IPS DF 4.7 (cell line): ENCODE results near the gene RNF39.
"Not testable (repeated sequence)": the region's sequence is repeated elsewhere in the genome, so short reads cannot be mapped to it uniquely, and the experiment has no call there.

ENCODE experiments used
- DNase-seq: peaks from one replicate; pipeline ENCODE4 v3.0.0-alpha.2; 2013; ENCODE audit warnings: low spot score; ENCODE audit errors: extremely low read depth

Gene RNF39

GRCh38 chr6:30061858-30062458, 13.6 kb downstream of the RNF39 start:
- DNase-seq: no peak

DNA sequence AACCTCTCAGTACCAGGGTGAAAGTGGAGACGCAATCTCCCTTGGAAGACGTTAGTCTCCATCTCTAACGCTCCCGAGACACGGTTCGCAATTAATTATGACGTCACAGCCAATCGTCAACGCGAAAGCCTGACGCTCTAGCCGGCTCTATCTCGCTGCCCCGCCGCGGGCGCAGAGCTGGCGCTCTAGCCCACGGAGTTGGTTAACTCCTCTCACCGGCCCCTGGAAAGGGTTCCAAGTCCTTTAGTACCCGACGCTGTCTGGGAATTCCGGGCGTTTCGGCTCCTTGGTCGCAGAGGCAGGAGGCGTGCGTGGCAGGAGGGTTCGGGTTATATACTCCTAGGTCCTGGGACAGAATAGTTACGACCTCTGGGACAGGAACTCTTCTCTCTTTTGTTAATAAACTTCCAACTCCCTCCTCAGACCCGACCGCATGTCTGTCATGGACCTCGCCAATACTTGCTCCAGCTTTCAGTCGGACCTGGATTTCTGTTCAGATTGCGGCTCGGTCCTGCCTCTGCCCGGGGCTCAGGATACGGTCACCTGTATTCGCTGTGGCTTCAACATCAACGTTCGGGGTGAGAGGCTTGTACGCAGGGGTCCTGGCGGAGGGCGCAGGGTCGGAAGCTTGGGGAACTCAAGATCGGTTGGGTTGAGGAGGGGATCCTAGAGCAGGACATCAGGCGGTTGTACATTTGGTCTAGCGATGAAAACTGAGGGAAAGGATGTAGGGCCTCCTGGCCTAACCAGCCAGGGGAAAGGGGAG, 14.3 kb downstream of the RNF39 start, which contains the start of gene POLR1H:
TSS of gene POLR1H (plus strand) at position 174 of the 766 bp plus-strand sequence. CDS start at position 434, 260 bp downstream.
- DNase-seq: no peak

- no peak for DNase-seq
These were observed 14.9 kb downstream of the RNF39 start for GRCh38 chr6:30060606-30061091.

GRCh38 chr6:30055513-30055912, 20.1 kb downstream of the RNF39 start:
- no peak for DNase-seq

- no peak for DNase-seq
These were observed 21.9 kb downstream of the RNF39 start for GRCh38 chr6:30053682-30054081.

DNA sequence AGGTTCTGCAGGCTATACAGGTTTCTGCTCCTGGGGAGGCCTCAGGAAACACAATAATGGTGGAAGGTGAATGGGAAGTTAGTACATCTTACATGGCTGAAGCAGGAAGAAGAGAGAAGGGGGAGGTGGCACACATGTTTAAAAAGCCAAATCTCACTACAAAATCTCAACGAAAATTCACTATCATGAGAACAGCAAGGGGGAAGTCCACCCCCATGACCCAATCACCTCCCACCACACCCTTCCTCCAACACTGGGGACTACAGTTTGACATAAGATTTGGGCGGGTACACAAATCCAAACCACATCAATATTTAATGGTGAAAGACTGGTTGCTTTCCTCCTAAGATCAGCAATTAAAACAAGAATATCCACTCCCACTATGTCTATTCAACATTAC, 28.3 kb downstream of the RNF39 start:
- DNase-seq: no peak

GRCh38 chr6:30044630-30045029, 30.9 kb downstream of the RNF39 start:
- no peak for DNase-seq

DNA sequence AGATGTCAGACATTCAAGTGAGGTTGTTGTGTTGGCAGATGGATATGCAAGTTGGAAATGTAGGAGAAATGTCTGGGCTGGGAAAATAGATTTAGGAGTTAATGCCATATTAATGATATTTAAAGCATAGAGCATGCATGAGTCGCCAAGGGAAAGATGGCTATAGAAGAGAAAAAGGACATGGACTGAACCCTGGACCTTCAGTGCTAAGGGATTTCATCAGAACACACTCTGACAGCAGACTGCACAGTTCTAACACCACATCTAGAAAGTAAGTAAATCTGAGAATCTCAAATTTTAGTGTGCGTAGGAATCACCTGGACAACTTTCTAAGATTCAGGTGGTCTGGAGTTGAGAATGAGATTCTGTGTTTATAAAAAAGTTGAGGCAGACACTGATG, 31.8 kb downstream of the RNF39 start:
- no peak for DNase-seq

- no peak for DNase-seq
These were observed 32.7 kb downstream of the RNF39 start for GRCh38 chr6:30042914-30043313.

DNA sequence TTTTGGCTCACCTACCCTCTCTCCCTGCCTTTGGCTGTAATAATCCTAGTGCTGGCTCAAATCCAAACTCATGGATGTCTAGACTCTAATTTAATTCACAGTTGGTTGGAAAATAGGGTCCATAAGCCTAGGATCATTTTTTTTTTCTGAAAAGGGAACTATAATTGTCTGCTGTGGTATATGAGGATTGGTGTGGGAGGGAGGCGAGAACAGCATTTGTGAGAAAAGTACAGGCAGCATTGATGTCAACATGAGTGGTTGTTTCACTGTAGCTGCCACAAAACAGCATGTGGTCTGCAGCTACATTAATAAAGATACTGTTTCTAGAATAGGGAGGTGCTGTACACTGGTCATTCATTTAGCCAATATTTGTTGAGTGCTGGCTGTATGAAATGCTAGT, 33.1 kb downstream of the RNF39 start:
- DNase-seq: no peak

- DNase-seq: no peak
These were observed 33.7 kb downstream of the RNF39 start for GRCh38 chr6:30041821-30042220.

DNA sequence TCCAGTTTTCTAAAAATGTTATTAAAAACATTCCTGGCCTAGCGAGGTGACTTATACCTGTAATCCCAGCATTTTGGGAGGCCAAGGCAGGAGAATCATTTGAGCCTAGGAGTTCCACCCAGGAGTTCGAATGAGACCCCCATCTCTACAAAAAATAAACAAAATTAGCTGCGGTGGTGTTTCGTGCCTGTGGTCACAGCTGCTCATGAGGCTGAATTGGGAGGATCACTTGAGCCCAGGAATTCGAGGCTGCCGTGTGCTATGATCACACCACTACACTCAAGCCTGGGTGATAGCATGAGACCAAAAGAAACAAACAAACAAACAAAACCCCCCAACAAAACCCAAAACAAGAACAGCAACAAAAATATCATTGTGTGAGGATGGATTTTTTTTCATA, 34.3 kb downstream of the RNF39 start:
- DNase-seq: no peak

GRCh38 chr6:30037182-30037788, 38.3 kb downstream of the RNF39 start:
- DNase-seq: no peak

GRCh38 chr6:30035784-30036183, 39.8 kb downstream of the RNF39 start:
- no peak for DNase-seq

- not testable (repeated sequence) for DNase-seq
These were observed 42.1 kb downstream of the RNF39 start for GRCh38 chr6:30033440-30033839.

DNA sequence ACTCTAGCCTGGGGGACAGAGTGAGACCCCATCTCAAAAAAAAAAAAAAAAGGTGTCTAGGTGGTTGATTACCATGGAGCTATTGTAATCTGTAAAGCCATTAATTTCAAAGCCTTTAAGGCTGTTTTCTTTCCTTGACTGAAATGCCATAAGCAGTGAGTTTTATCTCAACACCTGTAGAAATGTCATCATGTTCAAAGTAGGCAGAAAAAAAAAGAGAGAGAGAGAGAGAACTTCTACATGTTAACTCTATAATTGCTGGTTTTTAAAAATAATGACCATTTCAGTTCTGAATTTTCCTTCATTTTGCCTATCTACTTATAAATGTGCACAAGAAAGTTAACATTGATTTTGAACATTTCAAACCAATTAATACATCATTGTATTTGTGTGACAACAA, 44.2 kb downstream of the RNF39 start:
- DNase-seq: no peak

DNA sequence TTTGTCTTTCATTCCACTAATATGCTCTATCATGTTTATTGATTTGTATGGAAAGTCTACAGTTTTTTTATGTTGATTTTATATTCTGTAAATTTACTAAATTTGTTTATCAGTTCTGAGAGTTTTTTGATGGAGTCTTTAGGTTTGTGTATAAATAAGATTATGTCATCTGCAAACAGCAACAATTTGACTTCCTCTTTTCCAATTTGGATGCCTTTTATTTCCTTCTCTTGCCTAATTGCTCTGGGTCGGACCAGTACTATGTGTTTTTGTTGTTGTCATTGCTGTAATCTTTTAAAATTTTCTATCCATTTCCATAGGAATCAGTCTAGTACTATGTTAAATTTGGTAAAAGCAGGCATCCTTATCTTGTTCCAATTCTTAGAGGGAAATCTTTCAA, 46.0 kb downstream of the RNF39 start:
- DNase-seq: no peak

GRCh38 chr6:30025186-30025585, 50.4 kb downstream of the RNF39 start:
- DNase-seq: no peak

- DNase-seq: not testable (repeated sequence)
These were observed 52.9 kb downstream of the RNF39 start for GRCh38 chr6:30022712-30023111.

- DNase-seq: no peak
These were observed 53.4 kb downstream of the RNF39 start for GRCh38 chr6:30022189-30022588.

DNA sequence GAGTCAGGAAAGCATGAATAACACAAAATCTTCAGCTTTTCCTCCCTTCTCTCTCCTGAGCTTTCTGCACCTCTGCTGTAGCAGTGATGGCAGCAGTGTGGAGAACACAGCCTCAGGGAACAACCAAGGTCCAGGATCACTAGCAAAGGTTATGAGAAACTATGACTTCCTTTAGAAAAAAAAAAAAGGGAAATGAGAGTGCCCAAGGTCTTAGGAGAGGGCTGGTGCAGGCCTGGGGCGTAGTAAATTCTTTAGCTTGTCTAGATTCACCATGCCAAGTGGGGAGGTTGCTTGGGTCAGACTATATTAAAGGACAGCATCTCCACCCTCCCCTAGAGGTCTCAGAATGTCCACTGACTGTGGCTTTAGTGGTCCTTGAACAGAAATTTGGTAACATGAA, 54.9 kb downstream of the RNF39 start:
- no peak for DNase-seq
